NCI-H2227 (cell line): Measurements from ENCODE around the gene CHCHD3.
"Not testable (repeated sequence)": the region's sequence is repeated elsewhere in the genome, so short reads cannot be mapped to it uniquely, and the experiment has no call there.

ENCODE experiments used
- DNase-seq: peaks from one replicate; lab custom pipeline; 2025; ENCODE audit not compliant: unreplicated experiment; lab: John Stamatoyannopoulos, UW

CHCHD3 gene

DNA sequence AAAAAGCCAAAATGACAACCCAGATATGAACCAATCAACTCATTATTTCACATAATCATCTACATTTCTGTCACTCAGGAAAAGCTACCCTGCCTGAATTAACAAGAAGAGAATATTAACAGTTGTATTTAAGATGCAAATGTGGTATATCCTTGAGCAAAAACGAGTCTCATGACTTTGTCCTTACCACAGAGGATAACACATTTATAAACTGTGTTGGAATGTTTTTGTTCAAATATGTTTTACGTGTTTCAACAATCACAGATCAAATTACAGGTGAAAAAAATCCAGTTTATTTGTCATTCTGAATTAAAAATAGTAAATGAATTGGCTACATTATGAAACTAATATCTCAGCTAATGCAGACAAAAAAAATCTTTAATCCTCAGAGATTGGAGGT lies 34.6 kb downstream of the CHCHD3 start:
- no peak for DNase-seq

DNA sequence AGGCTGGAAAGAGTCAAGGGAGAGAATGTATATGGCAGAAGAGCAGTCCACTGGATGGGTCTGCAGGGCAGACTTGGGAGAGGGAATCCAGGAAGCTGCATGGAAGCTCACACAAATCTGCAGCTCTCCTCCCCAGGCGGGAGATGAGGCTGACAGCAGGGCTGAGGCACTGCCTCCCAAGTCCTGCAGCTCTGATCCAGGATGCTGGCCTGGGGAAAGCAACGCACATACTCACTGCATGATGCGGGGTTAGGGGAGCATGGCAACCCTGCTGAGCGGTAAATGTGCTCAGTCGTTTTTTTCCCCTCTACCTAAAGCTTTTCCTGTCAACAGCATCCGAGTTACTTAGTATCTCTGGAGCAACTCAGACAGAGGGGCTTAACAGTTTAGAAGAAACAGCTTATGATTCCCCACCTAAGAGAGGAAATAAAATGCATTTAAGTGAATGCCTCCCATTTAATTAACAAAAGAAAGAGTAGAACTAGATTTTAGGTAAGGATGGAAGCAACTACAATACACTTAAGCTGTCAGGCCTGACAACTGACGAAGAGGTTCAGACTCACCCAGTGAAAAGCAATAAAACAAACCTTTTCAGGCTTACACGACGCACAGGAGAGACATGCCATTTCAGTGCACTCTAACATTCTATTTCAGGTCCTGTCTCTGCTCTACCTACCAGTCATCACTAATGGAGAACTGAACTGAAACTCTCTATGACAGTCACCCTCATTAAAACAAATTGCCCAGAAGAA lies 37.0 kb downstream of the CHCHD3 start:
- peak; percentile 61 for DNase-seq

DNA sequence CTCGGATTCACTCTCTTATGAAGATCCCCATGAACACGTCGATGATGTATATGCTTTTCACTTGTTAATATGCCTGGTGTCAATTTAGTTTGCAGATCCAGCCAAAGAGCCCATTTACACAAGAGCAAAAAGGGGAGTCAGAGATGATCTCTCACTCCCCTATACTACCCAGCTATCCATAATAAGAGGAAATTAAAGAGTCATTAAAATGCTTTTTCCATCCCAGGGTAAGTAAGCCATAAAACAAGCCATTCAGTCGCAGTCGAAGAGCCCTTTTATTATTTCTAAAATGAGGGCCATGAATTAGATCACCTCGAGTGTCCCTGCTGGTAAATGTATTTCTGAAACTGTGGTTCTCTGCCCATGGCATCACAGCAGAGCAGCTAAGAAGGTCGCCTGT lies 41.2 kb downstream of the CHCHD3 start:
- peak; percentile 59 for DNase-seq

DNA sequence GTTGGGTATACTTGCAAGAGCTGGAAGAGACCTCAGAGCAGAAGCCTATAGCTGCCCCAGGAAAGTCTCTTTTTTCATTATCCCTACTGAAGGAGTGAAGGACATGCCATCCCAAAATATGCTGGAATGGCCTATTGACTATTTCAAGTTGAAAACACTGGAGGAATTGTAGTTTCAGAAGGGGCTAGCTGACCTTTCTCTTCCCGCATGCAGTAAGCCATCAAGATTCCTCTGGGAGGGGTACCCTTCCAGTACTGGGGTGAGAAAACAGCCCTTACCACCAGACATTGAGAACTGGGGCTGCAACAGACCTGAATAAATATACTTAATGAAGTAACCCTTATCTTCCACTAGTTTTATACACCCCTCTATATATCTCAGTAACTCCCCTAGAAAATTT lies 41.7 kb downstream of the CHCHD3 start:
- no peak for DNase-seq

DNA sequence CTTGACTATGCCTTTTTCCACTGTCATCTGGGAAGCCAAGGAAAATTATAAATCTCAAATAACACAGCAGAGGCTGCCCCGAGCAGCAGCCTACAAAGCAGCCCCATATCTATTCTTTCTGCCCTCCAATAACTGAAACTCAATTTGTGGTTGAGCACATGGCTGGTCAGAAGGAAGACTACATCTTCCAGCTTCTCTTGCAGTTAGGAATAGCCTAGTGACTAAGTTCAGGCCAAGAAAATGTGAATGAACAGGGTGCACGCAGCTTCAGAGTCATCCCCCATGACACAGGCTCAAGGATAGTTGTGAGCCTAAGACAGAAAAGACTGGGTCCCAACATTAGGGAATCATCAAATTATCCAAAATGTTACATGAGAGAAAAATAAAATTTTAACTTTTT lies 42.3 kb downstream of the CHCHD3 start:
- no peak for DNase-seq

DNA sequence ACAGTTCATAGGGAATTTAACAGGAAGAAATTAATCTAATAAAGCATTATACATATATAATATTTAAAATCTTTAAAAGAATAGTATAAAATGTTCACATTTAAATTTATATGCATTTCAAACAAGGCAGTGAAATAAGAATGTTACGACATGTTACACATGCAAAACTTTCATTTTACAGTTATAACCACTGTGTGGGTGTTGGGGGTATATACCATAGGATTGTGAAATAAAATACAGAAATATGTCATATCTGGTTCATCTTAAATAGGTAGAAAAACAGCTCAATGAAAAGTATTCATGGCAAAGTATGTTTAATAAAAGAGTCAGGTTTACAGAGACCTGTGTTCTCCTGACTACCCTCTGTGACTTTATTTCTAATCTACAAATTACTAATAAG lies 45.6 kb downstream of the CHCHD3 start:
- no peak for DNase-seq

DNA sequence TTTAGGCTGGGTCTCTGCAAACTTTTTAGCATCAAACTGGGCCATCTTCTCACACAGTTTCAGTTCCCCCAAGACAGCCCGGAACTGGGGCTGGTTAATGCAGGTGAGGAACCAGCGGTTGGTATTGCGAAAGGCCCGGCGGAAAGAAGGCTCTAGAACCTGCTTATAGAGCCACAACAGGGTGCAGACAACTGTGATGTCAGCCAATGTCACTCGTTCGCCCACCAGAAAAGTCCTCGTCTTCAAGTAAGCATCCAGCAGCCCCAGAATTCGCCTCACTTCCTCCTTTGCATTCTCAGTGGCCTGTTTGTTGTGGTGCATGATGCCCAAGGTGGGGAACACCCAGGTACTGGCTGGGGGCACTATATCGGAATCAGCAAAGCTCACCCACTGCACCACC lies 46.6 kb downstream of the CHCHD3 start:
- not testable (repeated sequence) for DNase-seq

DNA sequence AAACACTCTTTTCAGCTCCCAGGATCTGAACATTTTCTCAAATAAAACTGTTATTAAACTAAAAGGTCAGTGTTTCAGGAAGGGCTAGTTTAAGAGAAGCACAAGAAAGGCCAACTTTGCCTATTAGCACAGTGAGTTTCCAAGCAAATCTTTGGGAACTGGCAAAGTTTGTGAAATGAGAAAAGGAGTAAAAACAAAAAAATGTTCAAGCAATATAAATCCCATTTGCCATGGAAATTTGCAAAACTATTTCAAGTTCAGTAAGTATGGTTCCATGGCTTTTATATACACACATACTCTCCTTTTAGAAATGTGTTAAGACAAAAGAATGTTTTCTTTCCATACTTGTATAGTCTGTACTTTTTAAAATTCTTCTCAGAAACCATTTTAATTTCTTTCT lies 51.5 kb downstream of the CHCHD3 start:
- DNase-seq, result no peak

DNA sequence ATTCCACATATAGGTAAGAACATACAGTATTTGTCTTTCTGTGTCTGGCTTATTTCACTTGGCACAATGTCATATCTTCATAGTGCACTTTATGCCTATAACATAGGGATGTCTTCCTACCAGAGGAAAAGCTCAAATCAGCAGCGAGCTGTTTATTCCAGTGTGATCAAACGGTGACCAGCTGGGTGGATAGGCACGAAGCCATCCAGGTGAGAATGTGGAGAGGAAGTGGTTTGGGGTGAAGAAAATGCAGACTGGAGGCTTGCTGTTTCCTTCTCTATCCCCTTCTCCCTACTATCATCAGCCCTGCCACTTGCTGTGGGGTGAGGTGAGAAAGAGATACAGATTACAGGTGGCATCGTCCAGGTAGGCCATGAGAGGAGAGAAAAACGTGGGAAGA lies 52.4 kb downstream of the CHCHD3 start:
- no peak for DNase-seq

DNA sequence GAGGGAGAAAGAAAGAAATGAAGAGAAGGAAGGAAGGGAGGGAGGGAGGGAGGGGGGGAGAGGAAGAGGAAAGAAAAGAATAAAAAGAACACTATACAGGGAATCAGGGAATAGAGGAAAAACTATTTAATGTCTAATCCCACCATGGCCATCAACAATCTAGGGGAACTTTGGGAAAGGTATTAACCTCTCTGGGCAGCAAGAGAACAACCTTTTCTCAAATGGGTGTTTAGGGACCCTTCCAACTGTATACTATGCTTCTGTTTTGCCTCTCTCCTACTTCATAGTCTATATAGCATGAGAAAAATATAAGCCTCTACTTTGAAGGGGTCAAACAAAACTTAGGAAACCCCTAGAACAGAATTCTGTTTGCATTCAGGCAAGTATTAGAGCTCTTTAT lies 54.5 kb downstream of the CHCHD3 start:
- no peak for DNase-seq

DNA sequence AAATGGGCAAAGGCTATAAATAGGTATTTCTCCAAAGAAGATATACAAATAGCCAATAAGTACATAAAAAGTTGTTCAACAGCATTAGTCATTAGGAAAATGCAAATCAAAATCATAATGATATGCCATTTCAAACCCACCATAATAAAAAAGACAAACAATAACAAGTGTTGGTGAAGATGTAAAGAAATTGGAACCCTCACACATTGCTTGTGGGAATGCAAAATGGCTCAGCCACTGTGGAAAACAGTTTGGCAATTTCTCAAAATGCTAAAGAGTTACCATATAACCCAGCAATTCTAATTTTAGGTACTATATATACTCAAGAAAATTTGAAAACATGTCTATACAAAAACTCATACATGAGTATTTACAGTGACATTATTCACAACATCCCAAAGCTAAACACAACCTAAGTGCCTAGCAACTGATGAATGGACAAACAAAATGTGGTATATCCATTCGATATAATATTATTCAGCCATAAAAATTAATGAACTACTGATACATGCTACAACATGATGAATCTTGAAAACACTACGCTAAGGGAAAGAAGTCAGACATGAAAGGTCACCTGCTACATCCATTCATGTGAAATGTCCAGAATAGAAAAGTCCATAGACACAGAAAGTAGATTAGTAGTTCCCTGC lies 55.6 kb downstream of the CHCHD3 start:
- DNase-seq, result no peak

DNA sequence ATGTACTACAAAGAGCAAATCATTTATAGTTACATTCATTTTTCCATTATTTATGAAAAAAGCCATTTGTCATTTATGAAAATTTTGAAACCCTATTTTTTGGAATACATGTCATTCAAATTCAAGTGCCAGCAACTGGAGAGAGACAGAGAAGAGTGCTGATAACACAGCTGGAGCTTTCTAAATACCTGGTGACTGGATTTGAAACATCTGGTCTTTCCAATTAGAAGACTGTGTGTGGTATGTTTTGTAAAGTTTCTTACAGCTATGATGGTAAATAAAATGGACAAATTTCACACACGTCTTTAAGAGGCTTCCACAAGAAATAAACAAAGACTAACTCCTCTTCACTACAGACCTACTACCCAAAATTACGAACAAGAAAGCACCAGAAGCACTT lies 56.8 kb downstream of the CHCHD3 start:
- no peak for DNase-seq

DNA sequence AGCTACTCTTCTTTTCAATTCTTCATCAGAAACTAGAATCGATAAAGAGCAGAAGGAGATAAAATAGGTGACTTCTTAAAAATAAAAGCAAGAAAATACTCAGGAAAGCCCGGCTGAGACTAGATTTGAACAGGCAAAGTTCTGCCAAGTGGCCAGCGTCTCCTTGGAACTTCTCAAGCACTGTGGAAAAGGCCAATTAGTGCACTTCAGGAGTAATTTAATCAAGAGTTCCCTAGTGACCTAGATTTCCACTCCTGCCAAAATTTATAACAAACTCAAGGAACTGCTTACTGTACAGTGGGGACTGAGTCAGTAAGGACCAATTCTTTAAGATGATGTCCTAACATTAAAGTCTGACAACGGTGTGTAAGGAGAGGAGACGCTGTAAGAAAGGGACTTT lies 57.3 kb downstream of the CHCHD3 start:
- no peak for DNase-seq

DNA sequence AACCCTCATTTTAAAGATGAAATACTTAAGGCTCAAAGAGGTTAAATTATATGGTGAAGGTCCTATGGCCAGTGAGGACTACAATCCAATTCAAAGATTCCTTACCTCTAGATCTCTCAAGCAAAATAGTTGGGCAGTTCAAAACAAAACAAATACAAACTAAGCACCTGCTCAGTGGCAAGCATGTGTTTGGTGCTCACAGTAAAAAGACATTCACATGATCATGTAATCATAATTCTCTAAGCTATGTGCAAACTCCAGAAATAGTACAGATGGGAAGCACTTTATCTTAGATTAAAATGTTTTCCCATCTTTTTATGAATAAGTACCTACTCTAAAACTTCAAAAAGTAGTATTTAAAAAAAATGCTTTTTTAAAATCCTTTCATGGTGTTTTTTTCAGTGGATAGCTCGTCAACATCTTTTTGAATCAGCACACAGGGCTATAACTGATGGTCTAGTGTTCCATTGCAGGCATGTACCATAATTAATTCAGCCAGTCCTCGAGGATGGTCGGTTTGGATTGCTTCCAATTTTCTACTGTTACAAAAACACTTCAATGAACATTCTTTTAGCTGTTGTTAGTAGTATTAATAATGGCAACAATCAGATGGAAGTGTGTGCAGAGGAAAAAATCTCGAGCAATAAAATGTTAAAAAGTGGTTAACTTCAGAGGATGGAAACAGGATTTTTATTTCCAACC lies 58.4 kb downstream of the CHCHD3 start:
- no peak for DNase-seq

DNA sequence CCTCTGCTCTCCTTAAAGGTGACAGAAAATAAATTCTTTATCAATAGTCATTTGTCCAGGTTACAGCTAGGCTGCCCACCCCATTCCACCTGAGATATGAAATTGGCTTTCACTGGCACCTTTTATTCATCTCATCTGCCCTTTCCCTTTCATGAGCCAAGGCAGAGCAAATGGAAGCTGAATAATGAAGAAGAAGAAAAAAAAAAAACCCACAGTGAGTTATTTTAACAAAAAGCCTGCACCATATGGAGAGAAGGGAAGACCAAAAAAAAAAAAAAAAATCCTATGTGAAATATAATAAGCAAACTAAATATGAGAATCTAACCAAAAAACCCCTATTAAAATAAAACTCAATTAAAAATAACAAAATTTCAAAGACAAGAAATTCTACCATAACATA lies 59.2 kb downstream of the CHCHD3 start:
- no peak for DNase-seq

DNA sequence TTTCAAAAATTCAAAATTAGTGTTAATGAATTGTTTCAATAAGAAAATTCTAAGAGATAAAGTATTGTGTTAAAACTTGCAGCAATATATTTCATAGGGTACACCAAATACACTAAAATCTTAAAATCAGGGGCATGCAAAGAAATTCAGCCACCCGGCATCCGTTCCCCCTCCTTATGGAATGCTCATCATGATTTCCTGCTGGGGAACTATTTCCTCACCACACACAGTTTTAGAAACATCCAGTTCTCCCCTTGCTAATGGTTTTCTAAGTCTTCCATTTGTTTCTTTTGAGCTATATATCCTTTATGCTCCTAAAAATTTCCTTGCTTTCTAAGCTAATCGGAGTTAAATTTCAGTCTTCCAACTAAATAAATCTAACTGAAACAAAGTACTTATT lies 60.7 kb downstream of the CHCHD3 start:
- no peak for DNase-seq

DNA sequence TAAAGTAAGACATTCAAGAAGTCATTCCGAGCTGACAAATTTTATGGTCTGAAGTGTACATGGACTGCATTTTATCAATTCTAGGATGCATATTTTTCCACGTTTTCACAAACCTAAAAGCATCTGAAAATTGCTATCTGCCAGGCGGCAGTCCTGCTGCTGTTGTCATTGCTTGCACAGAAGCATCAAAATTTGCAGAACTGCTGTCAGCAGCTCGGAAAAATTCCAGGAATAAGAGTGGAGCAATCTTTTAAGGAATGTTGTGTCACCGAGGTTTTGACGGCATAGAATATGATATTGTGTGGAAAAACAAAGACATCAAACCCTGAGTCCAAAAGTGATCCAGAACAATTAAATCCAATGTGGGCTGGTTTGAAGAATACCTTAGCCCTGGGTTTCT lies 61.4 kb downstream of the CHCHD3 start:
- DNase-seq, result no peak

DNA sequence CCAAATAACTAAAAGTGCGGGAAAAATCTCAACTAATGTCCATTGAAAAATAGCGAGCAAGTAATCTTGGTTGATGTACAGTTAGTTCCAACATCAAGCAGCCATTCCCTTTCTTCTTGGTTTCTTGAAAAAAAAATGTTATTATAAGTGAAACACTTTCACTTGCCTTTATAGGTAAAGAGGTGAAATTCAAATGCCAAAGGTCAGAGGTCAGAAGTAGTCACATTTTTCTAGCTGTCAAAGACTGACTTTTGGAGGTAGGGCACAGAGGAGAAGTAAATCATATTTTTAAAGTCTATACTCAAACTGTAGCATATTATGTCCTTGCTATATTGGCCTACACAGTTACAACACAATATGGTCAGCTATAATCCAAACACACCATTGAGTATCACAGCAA lies 62.3 kb downstream of the CHCHD3 start:
- no peak for DNase-seq

DNA sequence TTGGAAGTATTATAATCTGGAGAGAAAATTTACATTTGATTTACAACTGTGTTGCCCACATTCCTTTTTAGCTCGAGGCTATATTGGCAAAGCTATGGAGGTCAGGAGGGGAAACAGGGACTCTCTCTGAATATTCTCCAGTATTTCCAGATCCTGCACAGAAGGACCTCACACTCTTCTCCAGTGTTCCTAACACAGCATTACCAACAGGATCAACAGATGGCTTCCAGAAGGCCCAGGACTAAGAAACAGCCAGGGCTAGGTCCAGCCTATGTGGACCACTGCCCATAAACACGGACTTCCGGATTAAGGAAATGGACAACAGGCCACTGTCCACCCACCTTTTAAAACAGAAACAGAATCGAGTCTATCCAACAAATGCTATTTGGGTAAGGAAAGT lies 65.3 kb downstream of the CHCHD3 start:
- DNase-seq, result no peak

DNA sequence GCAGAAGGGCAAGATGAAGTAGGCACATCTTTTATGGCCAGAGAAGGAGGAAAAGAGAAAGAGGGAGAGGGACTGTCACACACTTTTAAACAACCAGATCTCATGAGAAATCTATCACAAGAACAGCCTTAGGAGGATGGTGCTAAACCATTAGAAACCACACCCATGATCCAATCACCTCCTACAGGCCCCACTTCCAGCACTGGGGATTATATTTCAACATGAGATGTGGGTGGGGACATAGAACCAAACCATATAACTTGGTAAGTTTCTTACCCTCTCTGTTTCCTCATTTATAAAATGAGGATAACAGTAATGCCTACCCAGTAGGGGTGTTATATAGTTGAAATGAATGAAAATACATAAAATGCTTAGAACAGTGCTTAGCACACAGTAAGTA lies 66.0 kb downstream of the CHCHD3 start:
- DNase-seq, result no peak

DNA sequence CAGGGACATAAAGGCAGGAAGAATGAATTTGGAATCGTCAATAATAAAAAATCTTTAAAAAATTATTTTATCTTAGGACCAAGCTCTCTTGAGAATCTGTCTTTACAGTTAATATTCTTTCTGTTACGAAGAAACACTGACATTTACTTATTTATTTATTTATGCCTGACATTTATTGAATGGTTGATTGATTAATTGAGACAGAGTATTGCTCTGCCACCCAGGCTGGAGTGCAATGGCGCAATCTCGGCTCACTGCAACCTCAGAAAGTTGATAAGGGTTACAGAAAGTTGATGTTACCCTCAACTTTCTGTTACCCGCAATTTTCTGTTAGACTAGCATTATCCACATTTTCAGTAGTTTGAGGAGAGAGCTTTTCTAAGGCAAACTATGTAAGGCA lies 70.1 kb downstream of the CHCHD3 start:
- DNase-seq, result no peak
